NB4 (cell line): ENCODE data around the gene RIC8B.

ENCODE experiments used
- DNase-seq: peaks from one replicate; pipeline ENCODE4 v3.0.0; 2010; ENCODE audit warnings: low read depth
- H3K4me3 ChIP-seq: one replicate; pipeline ENCODE4 v1.5.1; 2011; ENCODE audit warnings: mild to moderate bottlenecking, low read depth, low read length, moderate library complexity
- MYC ChIP-seq: IDR thresholded peaks from 2 replicates; pipeline ENCODE4 v1.6.1; 2011; ENCODE audit warnings: low read depth, low read length
- POLR2A ChIP-seq: IDR thresholded peaks from 2 replicates; pipeline ENCODE4 v1.6.1; 2011; ENCODE audit warnings: mild to moderate bottlenecking; ENCODE audit not compliant: insufficient read length; ENCODE audit errors: extremely low read depth
- TF ChIP-seq, protein P1 (sequence below): IDR thresholded peaks from 2 replicates; pipeline ENCODE4 v1.6.1; 2011; ENCODE audit warnings: low read depth, low read length
- TF ChIP-seq, protein P2 (sequence below): IDR thresholded peaks from one replicate; pipeline ENCODE4 v1.5.1; 2012; ENCODE audit warnings: low read depth, low read length

The RIC8B gene

DNA sequence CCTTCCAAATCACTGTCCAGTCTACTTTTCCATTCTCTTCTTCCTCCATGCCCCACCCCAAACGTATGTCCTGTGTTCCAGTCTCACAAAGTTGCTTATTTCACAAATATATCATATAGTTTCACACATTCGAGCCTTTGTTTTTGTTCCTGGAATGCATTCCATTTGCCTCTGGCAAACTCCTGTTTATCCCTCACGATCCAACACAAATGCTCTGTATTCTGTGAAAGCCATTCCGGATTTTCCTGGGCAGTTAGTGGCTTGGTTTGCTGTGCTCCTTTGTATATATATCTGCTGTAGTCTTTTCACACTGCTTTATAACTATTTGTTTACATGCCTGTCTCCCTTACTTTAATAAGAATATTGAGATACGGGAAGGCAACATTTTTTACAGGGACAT is 9.0 kb downstream of the RIC8B start:
- H3K4me3 ChIP-seq = no peak overlapping the region
- TF ChIP-seq MYC (no peak), POLR2A (no peak)
- TF ChIP-seq, protein P1, sequence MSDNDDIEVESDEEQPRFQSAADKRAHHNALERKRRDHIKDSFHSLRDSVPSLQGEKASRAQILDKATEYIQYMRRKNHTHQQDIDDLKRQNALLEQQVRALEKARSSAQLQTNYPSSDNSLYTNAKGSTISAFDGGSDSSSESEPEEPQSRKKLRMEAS = no peak
- TF ChIP-seq, protein P2, sequence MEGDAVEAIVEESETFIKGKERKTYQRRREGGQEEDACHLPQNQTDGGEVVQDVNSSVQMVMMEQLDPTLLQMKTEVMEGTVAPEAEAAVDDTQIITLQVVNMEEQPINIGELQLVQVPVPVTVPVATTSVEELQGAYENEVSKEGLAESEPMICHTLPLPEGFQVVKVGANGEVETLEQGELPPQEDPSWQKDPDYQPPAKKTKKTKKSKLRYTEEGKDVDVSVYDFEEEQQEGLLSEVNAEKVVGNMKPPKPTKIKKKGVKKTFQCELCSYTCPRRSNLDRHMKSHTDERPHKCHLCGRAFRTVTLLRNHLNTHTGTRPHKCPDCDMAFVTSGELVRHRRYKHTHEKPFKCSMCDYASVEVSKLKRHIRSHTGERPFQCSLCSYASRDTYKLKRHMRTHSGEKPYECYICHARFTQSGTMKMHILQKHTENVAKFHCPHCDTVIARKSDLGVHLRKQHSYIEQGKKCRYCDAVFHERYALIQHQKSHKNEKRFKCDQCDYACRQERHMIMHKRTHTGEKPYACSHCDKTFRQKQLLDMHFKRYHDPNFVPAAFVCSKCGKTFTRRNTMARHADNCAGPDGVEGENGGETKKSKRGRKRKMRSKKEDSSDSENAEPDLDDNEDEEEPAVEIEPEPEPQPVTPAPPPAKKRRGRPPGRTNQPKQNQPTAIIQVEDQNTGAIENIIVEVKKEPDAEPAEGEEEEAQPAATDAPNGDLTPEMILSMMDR = no peak
- DNase-seq = no peak

DNA sequence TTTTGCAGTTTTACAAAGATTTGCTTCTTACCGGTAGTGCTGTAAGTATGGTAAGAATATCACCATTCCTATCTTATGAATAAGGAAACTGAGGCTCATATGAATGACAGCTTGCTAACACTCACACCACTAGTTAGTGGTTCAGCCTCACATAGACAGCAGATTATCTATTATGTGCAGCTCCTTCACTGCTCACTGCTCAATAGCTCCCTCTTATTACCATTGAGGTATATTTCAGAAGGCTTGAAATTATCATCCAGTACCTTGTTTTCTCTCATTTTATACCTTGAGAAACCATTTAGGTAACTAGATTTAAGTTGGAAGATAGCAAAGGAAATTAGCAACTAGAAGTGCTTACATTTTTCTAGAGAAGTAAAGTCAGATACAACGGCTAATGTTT is 15.5 kb downstream of the RIC8B start:
- H3K4me3 ChIP-seq = no peak overlapping the region
- TF ChIP-seq, protein P1 = no peak
- DNase-seq = no peak

DNA sequence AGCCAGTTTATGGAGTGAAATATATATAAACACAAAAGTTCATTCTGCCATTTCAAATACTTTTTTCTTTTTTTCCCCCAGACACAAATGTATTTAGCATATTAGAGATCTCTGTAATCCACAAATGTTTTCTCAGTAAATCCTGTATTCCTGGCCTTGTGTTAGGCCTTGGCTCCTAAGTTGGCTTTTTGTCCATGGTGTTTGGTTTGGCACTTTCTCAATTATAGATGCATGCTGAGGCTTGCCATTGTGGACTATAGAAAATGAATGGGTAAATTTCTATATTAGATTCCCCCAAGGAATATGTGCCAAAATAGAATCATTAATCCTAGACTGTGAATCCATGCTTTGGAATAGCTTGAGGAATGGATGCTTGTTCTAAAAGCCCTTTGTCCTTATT is 17.0 kb downstream of the RIC8B start:
- no peak for DNase-seq
- no peak overlapping the region for H3K4me3 ChIP-seq
- TF ChIP-seq POLR2A (no peak), MYC (no peak)
- TF ChIP-seq, protein P1 = no peak
- TF ChIP-seq, protein P2 = no peak

DNA sequence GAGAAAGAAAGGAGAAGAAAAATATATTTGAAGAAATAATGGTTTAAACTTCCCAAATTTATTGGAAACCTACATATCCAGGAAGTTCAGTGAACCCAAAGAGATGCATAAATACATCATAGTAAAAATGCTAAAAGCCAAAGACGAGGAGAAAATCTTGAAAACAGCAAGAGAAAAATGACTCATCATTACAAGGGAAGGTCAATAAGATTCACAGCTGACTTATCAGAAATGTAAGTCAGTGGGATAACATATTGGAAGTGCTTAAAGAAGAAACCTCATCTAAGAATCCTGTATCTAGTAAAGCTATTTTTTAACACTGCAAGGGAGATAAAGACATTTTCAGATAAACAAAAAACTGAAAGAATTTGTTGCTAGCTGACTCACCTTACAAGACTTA is 19.9 kb downstream of the RIC8B start:
- no peak overlapping the region for H3K4me3 ChIP-seq
- no peak for DNase-seq

DNA sequence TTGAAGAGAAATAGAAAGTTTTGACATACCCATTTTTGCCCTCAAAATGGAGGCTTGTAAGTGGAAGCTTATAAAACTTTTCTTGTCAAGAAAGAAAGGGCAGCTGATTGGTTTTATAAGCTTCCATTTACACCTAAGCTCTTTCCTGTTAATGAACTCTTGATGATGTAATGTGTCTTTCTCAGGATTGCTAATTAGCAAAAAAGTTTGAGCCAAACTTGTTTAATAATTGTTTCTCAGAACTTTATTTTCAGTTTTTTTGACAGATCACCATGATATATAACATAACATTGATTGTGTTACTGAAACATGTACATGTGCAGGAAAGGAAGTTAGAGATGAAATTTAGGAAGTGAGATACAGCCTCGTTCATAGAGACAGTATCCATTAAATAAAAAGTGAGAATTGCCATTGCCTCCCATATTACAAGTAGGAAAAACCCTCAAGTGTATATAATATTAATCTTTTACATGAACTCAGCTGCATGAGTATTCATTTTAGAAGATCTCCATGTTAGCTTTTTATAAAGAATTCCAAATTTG is 26.8 kb downstream of the RIC8B start:
- TF ChIP-seq, protein P2 = no peak
- no peak for TF ChIP-seq MYC
- TF ChIP-seq, protein P1 = no peak
- TF ChIP-seq POLR2A = no peak
- no peak overlapping the region for H3K4me3 ChIP-seq
- no peak for DNase-seq

More for the DNA sequence above, 19.9 kb downstream of the RIC8B start:
- TF ChIP-seq MYC = no peak
- TF ChIP-seq, protein P2 = no peak
- TF ChIP-seq, protein P1 = no peak
- no peak for TF ChIP-seq POLR2A

DNA sequence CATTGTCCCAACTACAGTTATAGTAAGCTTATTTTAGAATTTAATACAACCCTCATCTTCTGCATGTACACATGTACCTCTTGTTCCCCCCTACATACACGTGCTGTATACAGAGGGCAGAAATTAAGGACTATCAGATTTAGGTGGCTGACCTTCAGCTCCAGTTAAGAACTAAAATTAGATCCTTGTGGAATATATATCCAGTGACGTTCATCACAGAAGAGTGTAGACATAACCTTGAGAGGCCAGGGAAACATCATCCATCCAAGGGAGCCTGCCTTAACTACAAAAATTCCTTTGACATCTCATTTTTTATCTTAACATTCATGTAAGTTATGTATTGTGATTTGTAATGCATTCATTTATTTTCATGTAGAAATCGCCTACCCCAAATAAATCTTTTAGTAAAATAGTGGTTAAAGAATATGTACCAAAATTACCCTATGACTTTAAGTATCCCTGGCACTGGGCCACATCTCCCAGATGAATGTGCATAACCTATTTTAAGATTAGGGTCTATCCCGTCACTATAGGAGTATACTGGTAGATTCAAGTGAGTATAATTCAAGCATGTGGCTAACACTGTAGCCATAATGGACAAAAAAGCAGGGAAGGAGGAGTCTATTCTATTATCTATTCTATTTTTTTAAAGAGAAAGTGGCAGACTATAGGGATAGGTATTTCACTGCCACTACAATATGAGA is 27.5 kb downstream of the RIC8B start:
- no peak for DNase-seq

More for the DNA sequence above, 27.5 kb downstream of the RIC8B start:
- no peak overlapping the region for H3K4me3 ChIP-seq
- TF ChIP-seq, protein P1 = no peak
- TF ChIP-seq POLR2A = no peak
- TF ChIP-seq MYC = no peak
- TF ChIP-seq, protein P2 = no peak
